IMR-90 (cell line): ENCODE measurements around the gene MACF1. TPM values are rescaled to one million over a fixed set of nuclear protein-coding genes. Genes with fewer than 3 reads are reported as not detected.

Experiments
- ATAC-seq: fragments of 200-7000 bp; cut with Tn5 transposase; 2 replicates; pipeline ENCODE4 v1.9.1; 2020; ENCODE audit warnings: low read depth, mild to moderate bottlenecking, moderate library complexity
- BruUV-seq: library from RNA; stranded (reverse); fragments of 400-500 nt; replicated peaks from 2 replicates; lab custom pipeline; 2021; lab: Mats Ljungman, UMichigan
- CTCF ChIA-PET: fragments of 300-600 bp; formaldehyde crosslinking; extraction: SDS; loops from one replicate; lab custom pipeline; 2021; ENCODE audit warnings: antibody characterized with exemption; lab: Yijun Ruan, JAX
- POLR2A ChIA-PET: fragments of 300-600 bp; sonication (Branson Sonifier 250); formaldehyde crosslinking; loops from one replicate; lab custom pipeline; 2022; ENCODE audit warnings: antibody characterized with exemption; ENCODE audit not compliant: unreplicated experiment; lab: Charles Lee
- DNase-seq: peaks from one replicate; pipeline ENCODE4 v3.0.0; 2013
- H2AFZ ChIP-seq: replicated peaks from 2 replicates; pipeline ENCODE3; 2013; ENCODE audit warnings: low read length, mild to moderate bottlenecking; ENCODE audit not compliant: poor library complexity
- H2AK5ac ChIP-seq: 2 replicates; pipeline ENCODE4 v1.6.1; 2013; ENCODE audit warnings: low read depth, low read length, inconsistent platforms
- H2AK9ac ChIP-seq: replicated peaks from 2 replicates; pipeline ENCODE3; 2013; ENCODE audit warnings: mild to moderate bottlenecking, low read depth, low read length, moderate library complexity; ENCODE audit not compliant: poor library complexity
- H2BK120ac ChIP-seq: 2 replicates; pipeline ENCODE4 v1.6.1; 2013; ENCODE audit warnings: low read depth, low read length, inconsistent platforms
- H2BK15ac ChIP-seq: 3 replicates; pipeline ENCODE4 v1.6.1; 2013; ENCODE audit warnings: low read depth, low read length, inconsistent platforms
- H2BK20ac ChIP-seq: 2 replicates; pipeline ENCODE4 v1.6.1; 2013; ENCODE audit warnings: low read depth, mild to moderate bottlenecking, inconsistent platforms, low read length, moderate library complexity
- H2BK5ac ChIP-seq: 2 replicates; pipeline ENCODE4 v1.6.1; 2013; ENCODE audit warnings: mild to moderate bottlenecking, low read depth, low read length, inconsistent platforms; ENCODE audit not compliant: poor library complexity, severe bottlenecking
- H3K14ac ChIP-seq: replicated peaks from 2 replicates; pipeline ENCODE4 v1.6.1; 2013; ENCODE audit warnings: low read depth, low read length, inconsistent platforms
- H3K18ac ChIP-seq: 2 replicates; pipeline ENCODE4 v1.6.1; 2013; ENCODE audit warnings: low read depth, low read length, control low read depth
- H3K23ac ChIP-seq: 2 replicates; pipeline ENCODE4 v1.6.1; 2013; ENCODE audit warnings: low read depth, low read length, inconsistent platforms
- H3K27ac ChIP-seq: 2 replicates; pipeline ENCODE4 v1.5.1; 2013; ENCODE audit warnings: mild to moderate bottlenecking, control low read depth, low read length; ENCODE audit not compliant: insufficient read depth
- H3K27me3 ChIP-seq: 2 replicates; pipeline ENCODE4 v1.6.1; 2013; ENCODE audit warnings: low read length; ENCODE audit not compliant: control insufficient read depth, insufficient read depth
- H3K36me3 ChIP-seq: 2 replicates; pipeline ENCODE4 v1.6.1; 2013; ENCODE audit warnings: low read length, mixed read lengths; ENCODE audit not compliant: control insufficient read depth, insufficient read depth
- H3K4ac ChIP-seq: 2 replicates; pipeline ENCODE4 v1.6.1; 2013; ENCODE audit warnings: low read depth, low read length, inconsistent platforms
- H3K4me1 ChIP-seq: 2 replicates; pipeline ENCODE4 v1.6.1; 2013; ENCODE audit warnings: low read length, mixed read lengths; ENCODE audit not compliant: control insufficient read depth, insufficient read depth
- H3K4me2 ChIP-seq: 2 replicates; pipeline ENCODE4 v1.6.1; 2013; ENCODE audit warnings: low read depth, mild to moderate bottlenecking, control low read depth, low read length, moderate library complexity
- H3K4me3 ChIP-seq: 2 replicates; pipeline ENCODE4 v1.5.1; 2013; ENCODE audit warnings: low read depth, mild to moderate bottlenecking, control low read depth, low read length, moderate library complexity; ENCODE audit not compliant: insufficient read depth
- H3K56ac ChIP-seq: 2 replicates; pipeline ENCODE4 v1.6.1; 2013; ENCODE audit warnings: low read length, inconsistent platforms; ENCODE audit not compliant: insufficient read depth; ENCODE audit errors: extremely low read depth
- H3K79me1 ChIP-seq, 2 experiments: 2 replicates each; pipeline ENCODE4 v1.6.1; 2013; ENCODE audit warnings: low read length in 2 of 2, inconsistent platforms in 1 of 2, low read depth in 1 of 2
- H3K9ac ChIP-seq: 2 replicates; pipeline ENCODE4 v1.6.1; 2013; ENCODE audit warnings: low read depth, low read length, control low read depth
- H3K9me1 ChIP-seq: 2 replicates; pipeline ENCODE4 v1.6.1; 2013; ENCODE audit warnings: low read length, inconsistent platforms; ENCODE audit not compliant: insufficient read depth
- H3K9me3 ChIP-seq: 2 replicates; pipeline ENCODE4 v1.6.1; 2013; ENCODE audit warnings: low read length; ENCODE audit not compliant: control insufficient read depth, insufficient read depth
- H4K20me1 ChIP-seq: 2 replicates; pipeline ENCODE4 v1.6.1; 2013; ENCODE audit warnings: low read length, inconsistent platforms; ENCODE audit not compliant: insufficient read depth
- H4K5ac ChIP-seq: 2 replicates; pipeline ENCODE4 v1.6.1; 2013; ENCODE audit warnings: mild to moderate bottlenecking, low read depth, low read length, control low read depth
- H4K8ac ChIP-seq, 2 experiments: 2 replicates each; pipeline ENCODE4 v1.6.1; 2013; ENCODE audit warnings: low read depth in 2 of 2, low read length in 2 of 2, control low read depth in 1 of 2, inconsistent platforms in 1 of 2
- H4K91ac ChIP-seq: 2 replicates; pipeline ENCODE4 v1.6.1; 2013; ENCODE audit warnings: low read depth, low read length, inconsistent platforms; ENCODE audit not compliant: insufficient read depth
- CEBPB ChIP-seq: IDR thresholded peaks from 2 replicates; pipeline ENCODE4 v1.6.1; 2012; ENCODE audit warnings: low read depth, low read length, improper control_type of control experiment
- FOS ChIP-seq: fragments of 150-350 bp; IDR thresholded peaks from 2 replicates; pipeline ENCODE4 v1.6.1; 2016; ENCODE audit warnings: low read depth, low read length
- NFE2L2 ChIP-seq: fragments of 150-350 bp; IDR thresholded peaks from 2 replicates; pipeline ENCODE4 v1.6.1; 2016; ENCODE audit warnings: low read depth, mild to moderate bottlenecking, low read length
- WGBS, 2 experiments: methylation state at CpG; one replicate each; pipeline versions ENCODE4 v1.1.5 to v1.1.7; 2013; ENCODE audit warnings: missing lambda C conversion rate in 2 of 2; ENCODE audit not compliant: insufficient read length in 1 of 2; ENCODE audit errors: extremely low coverage in 2 of 2; 5-methylcytosine and 5-hydroxymethylcytosine counted together
- dilution Hi-C: fragments of 300-500 bp; cut with HindIII; formaldehyde crosslinking; loops from one replicate; pipeline ENCODE4 v1.14.3; 2018; ENCODE audit warnings: low sequenced_read_pairs; ENCODE audit not compliant: unreplicated experiment
- in situ Hi-C: fragments of 300-500 bp; cut with MboI; formaldehyde crosslinking; loops from 3 replicates; pipeline ENCODE4 v1.14.3; 2019; ENCODE audit warnings: low sequenced_read_pairs, inconsistent platforms, mixed read lengths
- intact Hi-C: fragments of 100-400 bp; cut with micrococcal nuclease; formaldehyde crosslinking; loops from 2 replicates; pipeline ENCODE4 v1.10.0; 2022
- polyA plus RNA-seq, 3 experiments: library from polyadenylated mRNA; depleted of rRNA; stranded (reverse); fragments of >200 nt; gene quantifications; 2 replicates each; pipeline ENCODE4 v1.2.3, GENCODE V29; 2012; ENCODE audit warnings: low replicate concordance in 1 of 3
- total RNA-seq: library from RNA; depleted of rRNA; stranded (reverse); fragments of >200 nt; gene quantifications from 2 replicates; pipeline ENCODE4 v1.2.3, GENCODE V29; 2012
- TF ChIP-seq, protein P1 (sequence below): conservative IDR thresholded peaks from 2 replicates; pipeline ENCODE4 v1.5.1; 2012; ENCODE audit warnings: mild to moderate bottlenecking, low read depth, low read length, improper control_type of control experiment

The MACF1 gene
- total and polyA plus RNA-seq, 2 of the 4 experiments (the other 2 are of a cell fraction), result 67.6 to 369 TPM

DNA sequence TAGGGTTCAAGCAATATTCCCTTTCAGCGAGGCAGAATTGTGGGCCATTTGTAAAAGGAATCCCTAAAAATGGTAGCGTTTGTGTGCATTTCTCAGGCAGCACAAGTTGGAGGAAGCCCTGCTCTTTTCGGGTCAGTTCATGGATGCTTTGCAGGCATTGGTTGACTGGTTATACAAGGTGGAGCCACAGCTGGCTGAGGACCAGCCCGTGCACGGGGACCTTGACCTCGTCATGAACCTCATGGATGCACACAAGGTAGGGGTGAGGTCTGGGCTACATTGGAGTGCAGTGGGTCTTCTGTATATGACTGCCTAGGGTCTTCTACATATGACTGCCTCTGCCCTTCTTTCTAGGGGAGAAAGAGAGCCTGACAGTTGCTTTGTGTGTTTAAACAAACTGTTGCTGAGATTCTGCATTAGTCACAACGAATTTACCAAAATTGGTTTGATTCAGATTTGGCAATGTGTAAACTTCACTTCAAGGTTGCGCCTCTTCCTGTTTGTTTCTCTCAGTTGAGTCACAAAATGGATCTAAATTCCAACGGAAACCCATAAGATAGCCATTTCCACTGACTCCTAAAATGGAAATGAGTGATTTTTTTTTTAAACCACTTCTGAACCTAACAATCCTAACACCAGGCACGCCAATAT, 246.6 kb downstream of the MACF1 start:
- peak overlapping the region; percentile 0; the same call in 1 of the 2 replicates for H3K9ac ChIP-seq
- H2BK5ac ChIP-seq, result peak overlapping the region; percentile 98
- peaks cover 27 to 55% of the 10 kb centered on the region in 2 experiments for H3K79me1 ChIP-seq
- WGBS, 2 experiments, result 50% methylated on average over 3 of the region's 10 CpGs; no CpG with 5 or more reads in 1 of the 2 experiments
- TF ChIP-seq, protein P1, sequence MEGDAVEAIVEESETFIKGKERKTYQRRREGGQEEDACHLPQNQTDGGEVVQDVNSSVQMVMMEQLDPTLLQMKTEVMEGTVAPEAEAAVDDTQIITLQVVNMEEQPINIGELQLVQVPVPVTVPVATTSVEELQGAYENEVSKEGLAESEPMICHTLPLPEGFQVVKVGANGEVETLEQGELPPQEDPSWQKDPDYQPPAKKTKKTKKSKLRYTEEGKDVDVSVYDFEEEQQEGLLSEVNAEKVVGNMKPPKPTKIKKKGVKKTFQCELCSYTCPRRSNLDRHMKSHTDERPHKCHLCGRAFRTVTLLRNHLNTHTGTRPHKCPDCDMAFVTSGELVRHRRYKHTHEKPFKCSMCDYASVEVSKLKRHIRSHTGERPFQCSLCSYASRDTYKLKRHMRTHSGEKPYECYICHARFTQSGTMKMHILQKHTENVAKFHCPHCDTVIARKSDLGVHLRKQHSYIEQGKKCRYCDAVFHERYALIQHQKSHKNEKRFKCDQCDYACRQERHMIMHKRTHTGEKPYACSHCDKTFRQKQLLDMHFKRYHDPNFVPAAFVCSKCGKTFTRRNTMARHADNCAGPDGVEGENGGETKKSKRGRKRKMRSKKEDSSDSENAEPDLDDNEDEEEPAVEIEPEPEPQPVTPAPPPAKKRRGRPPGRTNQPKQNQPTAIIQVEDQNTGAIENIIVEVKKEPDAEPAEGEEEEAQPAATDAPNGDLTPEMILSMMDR, result no peak
- TF ChIP-seq FOS (0 out of 2 replicates have a peak, but pooled peaks have one; percentile 47), CEBPB (peak; percentile 83), NFE2L2 (no peak)
- H3K14ac ChIP-seq, result peak overlapping the region; percentile 75
- peak overlapping the region; percentile 88 for H3K23ac ChIP-seq
- H3K36me3 ChIP-seq, result peaks cover 63% of the 10 kb centered on the region
- H2BK15ac ChIP-seq, result peak overlapping the region; percentile 39; the same call in 1 of the 3 replicates
- ATAC-seq (peak; percentile 79), DNase-seq (peak; percentile 89)
- peak overlapping the region; percentile 90 for H4K91ac ChIP-seq
- H3K4ac ChIP-seq, result peak overlapping the region; percentile 91
- peak overlapping the region; percentile 97 for H4K5ac ChIP-seq
- dilution Hi-C loops (loop anchor here (25.0 kb wide), 1 partner anchor 89 kb away; no protein-coding TSS in a partner anchor), intact Hi-C loops (no loop called here), in situ Hi-C loops (no loop called here)
- no TSS peak for BruUV-seq
- peaks cover 10% of the 10 kb centered on the region for H3K9me1 ChIP-seq
- peak overlapping the region; percentile 89 for H2AK5ac ChIP-seq
- H4K8ac ChIP-seq, result peak overlapping the region; percentile 16 to 93; a peak in 3 of 4 replicates
- no peak overlapping the region for H2AFZ ChIP-seq
- H4K20me1 ChIP-seq, result peaks cover 4% of the 10 kb centered on the region; the same call in 1 of the 2 replicates
- ChIA-PET CTCF (no interaction called here), POLR2A (interaction anchor here (0.6 kb wide), 1 partner anchor 46 kb away, joined by 3 read pairs; no protein-coding TSS in a partner anchor)
- H3K27ac ChIP-seq, result peak overlapping the region; percentile 77
- peaks cover 8% of the 10 kb centered on the region for H3K4me1 ChIP-seq
- H3K18ac ChIP-seq, result peak overlapping the region; percentile 69
- H3K27me3 ChIP-seq, result no peaks in the 10 kb centered on the region
- peak overlapping the region; percentile 99 for H2BK120ac ChIP-seq
- no peak overlapping the region for H3K4me3 ChIP-seq
- no peaks in the 10 kb centered on the region for H3K9me3 ChIP-seq
- H3K4me2 ChIP-seq, result peak overlapping the region; percentile 38; the same call in 1 of the 2 replicates
- H3K56ac ChIP-seq, result peak overlapping the region; percentile 71
- peak overlapping the region; percentile 47 for H2AK9ac ChIP-seq
- peak overlapping the region; percentile 95 for H2BK20ac ChIP-seq
